ENCODE measurements around the gene ZFP69B. TPM values are rescaled to one million over a fixed set of nuclear protein-coding genes. Genes with fewer than 3 reads are reported as not detected.
A peak's percentile ranks its signal among the peaks of the same experiment; 100 is the strongest.

Gene ZFP69B
- total and polyA plus RNA-seq, 2 donors (not counting 3 experiments of a cell fraction or from before 2014, with no cell fraction given), result 0.81 to 3.4 TPM

DNA sequence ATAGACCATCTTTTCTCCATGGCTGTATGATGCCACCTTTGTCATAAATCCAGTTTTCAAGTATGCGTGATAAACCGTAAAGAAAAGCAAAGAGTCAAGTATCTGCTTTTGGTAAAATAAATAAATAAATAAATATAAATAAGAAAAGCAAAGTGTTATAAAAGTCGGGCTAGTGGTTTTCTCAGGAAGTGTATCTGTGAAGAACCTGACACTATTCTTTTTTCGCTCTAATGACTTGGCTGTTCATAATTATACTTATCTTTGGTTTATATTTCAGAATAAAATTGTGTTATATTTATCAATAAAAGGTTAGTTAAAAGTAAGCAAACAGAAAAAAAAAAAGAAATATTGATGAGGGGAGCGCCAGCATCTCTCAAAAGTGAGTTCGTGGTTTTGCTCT lies 57.7 kb downstream of the ZFP69B start:
- peak overlapping the region; percentile 80 for H3K4me2 ChIP-seq (ENCODE audit: insufficient read depth, low read length)
- dilution Hi-C loops (cut with MboI; ENCODE audit: extremely low pct_ligation_motif_present, low sequenced_read_pairs) (no loop called here), intact Hi-C loops (cut with micrococcal nuclease) (loop anchor here (2.0 kb wide), 2 partner anchors 29 to 57 kb away; partner anchors contain the start of gene ZFP69B)
- peak overlapping the region; percentile 85 for H2AFZ ChIP-seq (ENCODE audit: low read depth, low read length)
- no peak for FAIRE-seq
- peaks cover 3% of the 10 kb centered on the region for H3K79me2 ChIP-seq (ENCODE audit: control insufficient read depth, insufficient read depth, low read length)
- H3K4me1 ChIP-seq (ENCODE audit: control insufficient read depth, extremely low read depth, insufficient read depth, low read length), result peaks cover 9% of the 10 kb centered on the region
- DNase-seq (ENCODE audit: low read depth, low spot score), result no peak
- CTCF ChIA-PET, result interaction anchor here (1.0 to 1.7 kb wide), 3 partner anchors 9 to 70 kb away, joined by 5 to 13 read pairs (median 5); partner anchors contain the start of gene ZNF684
- H4K20me1 ChIP-seq (replicated peaks; ENCODE audit: control insufficient read depth, extremely low read depth, insufficient read depth, low read length), result no peaks in the 10 kb centered on the region
- H3K9me1 ChIP-seq (replicated peaks; ENCODE audit: control insufficient read depth, extremely low read depth, insufficient read depth, low read length), result no peaks in the 10 kb centered on the region
- H3K9ac ChIP-seq (replicated peaks; ENCODE audit: extremely low read depth, insufficient read depth, low read length), result peak overlapping the region; percentile 64
- no peaks in the 10 kb centered on the region for H3K27me3 ChIP-seq (ENCODE audit: control insufficient read depth in 2 of 2, insufficient read depth in 2 of 2, low read length in 2 of 2)
- TF ChIP-seq POLR2A (IDR thresholded peaks at IDR 0.05; ENCODE audit: low read depth, low read length) (no peak), POLR2AphosphoS5 (IDR thresholded peaks at IDR 0.05; ENCODE audit: insufficient read depth, low read depth, low read length) (no peak), GATA2 (IDR thresholded peaks at IDR 0.05; ENCODE audit: insufficient read depth, insufficient read length, low read depth, low read length) (no peak)
- TF ChIP-seq, protein P1, sequence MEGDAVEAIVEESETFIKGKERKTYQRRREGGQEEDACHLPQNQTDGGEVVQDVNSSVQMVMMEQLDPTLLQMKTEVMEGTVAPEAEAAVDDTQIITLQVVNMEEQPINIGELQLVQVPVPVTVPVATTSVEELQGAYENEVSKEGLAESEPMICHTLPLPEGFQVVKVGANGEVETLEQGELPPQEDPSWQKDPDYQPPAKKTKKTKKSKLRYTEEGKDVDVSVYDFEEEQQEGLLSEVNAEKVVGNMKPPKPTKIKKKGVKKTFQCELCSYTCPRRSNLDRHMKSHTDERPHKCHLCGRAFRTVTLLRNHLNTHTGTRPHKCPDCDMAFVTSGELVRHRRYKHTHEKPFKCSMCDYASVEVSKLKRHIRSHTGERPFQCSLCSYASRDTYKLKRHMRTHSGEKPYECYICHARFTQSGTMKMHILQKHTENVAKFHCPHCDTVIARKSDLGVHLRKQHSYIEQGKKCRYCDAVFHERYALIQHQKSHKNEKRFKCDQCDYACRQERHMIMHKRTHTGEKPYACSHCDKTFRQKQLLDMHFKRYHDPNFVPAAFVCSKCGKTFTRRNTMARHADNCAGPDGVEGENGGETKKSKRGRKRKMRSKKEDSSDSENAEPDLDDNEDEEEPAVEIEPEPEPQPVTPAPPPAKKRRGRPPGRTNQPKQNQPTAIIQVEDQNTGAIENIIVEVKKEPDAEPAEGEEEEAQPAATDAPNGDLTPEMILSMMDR (IDR thresholded peaks at IDR 0.05; ENCODE audit: extremely low read depth in 1 of 2, insufficient read depth in 1 of 2, low read depth in 1 of 2, low read length in 2 of 2), result no peak
- POLR2A ChIA-PET, result interaction anchor here (1.4 kb wide), 1 partner anchor 30 kb away, joined by 4 read pairs; no protein-coding TSS in a partner anchor
- peak overlapping the region; percentile 61 to 79 (median 78) for H3K4me3 ChIP-seq (replicated peaks in 1 of 3; ENCODE audit: insufficient read depth in 1 of 3, low read depth in 1 of 3, low read length in 3 of 3)
- no peak overlapping the region for H3K27ac ChIP-seq (ENCODE audit: insufficient read depth, low read depth, low read length)
- BruUV-seq (replicated peaks), result no TSS peak
- H3K36me3 ChIP-seq (ENCODE audit: control insufficient read depth in 2 of 2, extremely low read depth in 1 of 2, insufficient read depth in 2 of 2, low read length in 2 of 2), result no peaks in the 10 kb centered on the region
- H3K9me3 ChIP-seq (replicated peaks; ENCODE audit: control insufficient read depth, insufficient read depth, low read length), result no peaks in the 10 kb centered on the region

Data from endothelial cell of umbilical vein (primary cell).